Thymus (tissue), 11 donors: ENCODE results near the gene NEUROD6. TPM values are rescaled to one million over a fixed set of nuclear protein-coding genes. Genes with fewer than 3 reads are reported as not detected.

ENCODE experiments used
- DNase-seq, 9 donors: peaks; one replicate each; pipeline ENCODE4 v3.0.0-alpha.2; 2013; ENCODE audit warnings: low spot score in 9 of 9, low read depth in 6 of 9, missing footprints in 1 of 9
- H3K27ac ChIP-seq, 2 donors: one replicate each; pipeline ENCODE4 v1.5.1; 2013; ENCODE audit warnings: control low read depth in 1 of 2, low read depth in 1 of 2, low read length in 1 of 2, mild to moderate bottlenecking in 1 of 2, moderate library complexity in 1 of 2
- H3K27me3 ChIP-seq, 2 donors: one replicate each; pipeline ENCODE4 v1.5.1; 2013; ENCODE audit warnings: low read length in 1 of 2; ENCODE audit not compliant: control insufficient read depth in 2 of 2, insufficient read depth in 1 of 2
- H3K36me3 ChIP-seq, 2 donors: one replicate each; pipeline ENCODE4 v1.5.1; 2013; ENCODE audit warnings: low read length in 1 of 2, mild to moderate bottlenecking in 1 of 2, moderate library complexity in 1 of 2; ENCODE audit not compliant: control insufficient read depth in 2 of 2, insufficient read depth in 2 of 2
- H3K4me1 ChIP-seq, 2 donors: one replicate each; pipeline ENCODE4 v1.5.1; 2013; ENCODE audit warnings: low read length in 2 of 2; ENCODE audit not compliant: control insufficient read depth in 2 of 2, insufficient read depth in 2 of 2
- H3K4me3 ChIP-seq, 2 donors: one replicate each; pipeline ENCODE4 v1.5.1; 2013; ENCODE audit warnings: low read length in 2 of 2, control low read depth in 1 of 2, mild to moderate bottlenecking in 1 of 2
- H3K9me3 ChIP-seq, 2 donors: one replicate each; pipeline ENCODE4 v1.5.1; 2013; ENCODE audit warnings: low read length in 1 of 2, mild to moderate bottlenecking in 1 of 2; ENCODE audit not compliant: control insufficient read depth in 2 of 2, insufficient read depth in 1 of 2
- WGBS: extraction: QIAGEN DNeasy Blood & Tissue Kit; methylation state at CpG from one replicate; pipeline ENCODE4 v1.1.7; 2013; 5-methylcytosine and 5-hydroxymethylcytosine counted together
- polyA plus RNA-seq: library from polyadenylated mRNA; stranded (reverse); fragments of 200-250 nt; gene quantifications from one replicate; pipeline ENCODE4 v1.2.3, GENCODE V29; 2013
- total RNA-seq: library from RNA; stranded (reverse); fragments of 120-200 nt; gene quantifications from one replicate; pipeline ENCODE4 v1.2.4, GENCODE V29; 2013
- donor health status: healthy.

Gene NEUROD6
- total and polyA plus RNA-seq, 2 donors, result 0.02 TPM; not detected in 1

DNA sequence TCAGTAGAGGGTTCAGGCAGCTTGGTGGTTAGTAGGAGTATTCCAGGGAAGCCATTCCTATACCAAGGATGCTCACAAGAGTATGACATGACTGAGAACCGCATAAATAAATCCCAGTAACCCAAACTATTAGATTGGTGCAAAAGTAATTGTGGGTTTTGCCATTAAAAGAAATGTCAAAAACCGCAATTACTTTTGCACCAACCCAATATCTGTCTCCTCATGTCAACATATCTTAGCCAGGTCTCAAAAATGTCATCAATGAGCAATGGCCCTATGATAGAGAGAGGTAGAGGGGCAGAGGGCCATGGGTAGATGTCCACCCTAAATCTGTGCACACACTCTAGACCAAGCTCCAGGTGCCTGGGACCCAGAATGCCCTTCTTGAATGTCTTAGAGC lies 23.6 kb downstream of the NEUROD6 start:
- H3K36me3 ChIP-seq, result no peaks in the 10 kb centered on the region
- no peak overlapping the region for H3K27ac ChIP-seq
- H3K4me1 ChIP-seq, result no peaks in the 10 kb centered on the region
- WGBS, result 80% methylated on average over 2 of the region's 2 CpGs
- H3K27me3 ChIP-seq, result no peaks in the 10 kb centered on the region
- DNase-seq, result no peak
- no peaks in the 10 kb centered on the region for H3K9me3 ChIP-seq
- no peak overlapping the region for H3K4me3 ChIP-seq

GRCh38 chr7:31315758-31316157 lies 24.8 kb downstream of the NEUROD6 start:
- Histone ChIP-seq H3K4me3 (no peak overlapping the region), H3K27me3 (no peaks in the 10 kb centered on the region), H3K36me3 (no peaks in the 10 kb centered on the region), H3K27ac (no peak overlapping the region), H3K9me3 (no peaks in the 10 kb centered on the region), H3K4me1 (no peaks in the 10 kb centered on the region)
- 96% methylated on average over 1 of the region's 1 CpG for WGBS
- DNase-seq, result no peak

- Histone ChIP-seq H3K9me3 (no peaks in the 10 kb centered on the region), H3K4me1 (no peaks in the 10 kb centered on the region), H3K27ac (no peak overlapping the region), H3K27me3 (no peaks in the 10 kb centered on the region), H3K4me3 (no peak overlapping the region), H3K36me3 (no peaks in the 10 kb centered on the region)
- no peak for DNase-seq
- 90% methylated on average over 4 of the region's 4 CpGs for WGBS
Observed at GRCh38 chr7:31314781-31315180, 25.7 kb downstream of the NEUROD6 start.

DNA sequence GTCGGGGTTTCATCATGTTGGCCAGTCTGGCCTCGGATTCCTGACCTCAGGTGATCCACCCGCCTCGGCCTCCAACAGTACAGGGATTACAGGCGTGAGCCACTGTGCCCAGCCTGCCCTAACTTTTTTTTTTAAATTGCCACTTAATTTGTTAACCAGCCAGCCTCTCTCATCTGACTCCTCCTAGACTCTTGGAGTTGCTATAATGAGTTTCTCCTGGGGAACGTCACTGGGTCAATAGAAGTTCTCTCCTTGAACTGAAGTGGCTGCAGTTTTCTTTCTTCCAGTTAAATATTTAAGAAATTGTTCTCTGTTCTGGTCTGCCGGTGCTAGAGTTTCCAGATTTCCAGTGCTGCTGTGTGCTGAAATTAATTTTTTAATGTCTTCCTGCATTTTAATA lies 27.6 kb downstream of the NEUROD6 start:
- H3K27ac ChIP-seq, result no peak overlapping the region
- no peaks in the 10 kb centered on the region for H3K4me1 ChIP-seq
- 82% methylated on average over 7 of the region's 7 CpGs for WGBS
- H3K9me3 ChIP-seq, result no peaks in the 10 kb centered on the region
- no peak for DNase-seq
- no peaks in the 10 kb centered on the region for H3K27me3 ChIP-seq
- H3K4me3 ChIP-seq, result no peak overlapping the region
- no peaks in the 10 kb centered on the region for H3K36me3 ChIP-seq

GRCh38 chr7:31311552-31311951 lies 29.0 kb downstream of the NEUROD6 start:
- Histone ChIP-seq H3K36me3 (no peaks in the 10 kb centered on the region), H3K4me3 (no peak overlapping the region), H3K27me3 (no peaks in the 10 kb centered on the region), H3K9me3 (no peaks in the 10 kb centered on the region), H3K27ac (no peak overlapping the region), H3K4me1 (no peaks in the 10 kb centered on the region)
- WGBS, result 68% methylated on average over 6 of the region's 6 CpGs
- DNase-seq, result no peak

DNA sequence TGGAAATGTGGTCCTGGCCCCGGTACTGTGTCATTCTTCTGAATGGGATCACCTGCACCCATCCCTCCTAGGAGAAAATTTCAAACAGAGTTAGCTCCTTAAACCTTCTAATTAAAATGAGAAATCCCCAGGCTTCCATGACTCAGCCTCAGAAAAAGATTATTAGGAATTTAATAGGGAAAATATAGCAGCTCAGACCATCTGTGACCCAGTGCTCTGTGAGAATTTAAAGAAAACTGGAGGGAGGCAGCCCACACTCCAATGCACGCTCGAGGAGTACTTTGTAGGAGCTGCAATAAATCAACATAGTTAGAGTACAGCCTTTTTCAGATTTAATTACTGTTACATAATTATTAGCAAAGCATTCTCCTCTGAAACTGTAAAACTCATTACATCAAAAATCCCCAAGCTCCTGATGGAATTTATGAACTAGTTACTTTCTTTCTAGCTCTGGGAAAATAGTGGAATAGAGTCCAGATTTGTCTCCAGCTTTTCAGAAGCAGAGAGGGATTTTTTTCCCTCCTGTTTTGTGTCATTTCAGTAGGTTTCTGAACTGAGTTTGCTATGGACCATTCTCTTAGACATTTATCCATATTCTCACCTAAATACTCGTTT lies 30.1 kb downstream of the NEUROD6 start:
- no peaks in the 10 kb centered on the region for H3K27me3 ChIP-seq
- WGBS, result 86% methylated on average over 4 of the region's 4 CpGs
- no peak overlapping the region for H3K4me3 ChIP-seq
- no peak for DNase-seq
- H3K4me1 ChIP-seq, result no peaks in the 10 kb centered on the region
- no peak overlapping the region for H3K27ac ChIP-seq
- no peaks in the 10 kb centered on the region for H3K36me3 ChIP-seq
- no peaks in the 10 kb centered on the region for H3K9me3 ChIP-seq

GRCh38 chr7:31309407-31309806 lies 31.1 kb downstream of the NEUROD6 start:
- Histone ChIP-seq H3K9me3 (no peaks in the 10 kb centered on the region), H3K27me3 (no peaks in the 10 kb centered on the region), H3K4me1 (no peaks in the 10 kb centered on the region), H3K4me3 (no peak overlapping the region), H3K27ac (no peak overlapping the region), H3K36me3 (no peaks in the 10 kb centered on the region)
- no peak for DNase-seq
- 76% methylated on average over 4 of the region's 4 CpGs for WGBS

DNA sequence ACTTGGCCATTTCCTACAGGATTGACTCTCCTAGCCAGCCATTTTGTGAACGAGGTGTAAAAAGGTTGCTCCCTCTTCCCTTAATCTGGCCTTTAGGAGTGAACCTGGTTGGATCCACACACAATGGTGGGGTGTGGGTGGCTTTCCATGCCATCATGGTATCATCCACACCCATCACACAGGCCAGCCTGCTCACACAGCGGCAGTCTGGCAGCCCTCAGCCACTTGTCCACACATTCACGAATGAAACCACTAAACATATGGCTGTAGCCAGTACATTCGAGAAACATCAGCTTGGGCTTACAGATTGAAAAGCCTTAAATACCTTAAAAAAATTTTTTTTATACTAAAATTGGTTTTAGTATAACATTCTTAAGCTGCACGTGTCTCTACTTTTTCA lies 31.9 kb downstream of the NEUROD6 start:
- WGBS, result 93% methylated on average over 5 of the region's 5 CpGs
- Histone ChIP-seq H3K4me3 (no peak overlapping the region), H3K27ac (no peak overlapping the region), H3K4me1 (no peaks in the 10 kb centered on the region), H3K27me3 (no peaks in the 10 kb centered on the region), H3K36me3 (no peaks in the 10 kb centered on the region), H3K9me3 (no peaks in the 10 kb centered on the region)
- DNase-seq, result no peak

DNA sequence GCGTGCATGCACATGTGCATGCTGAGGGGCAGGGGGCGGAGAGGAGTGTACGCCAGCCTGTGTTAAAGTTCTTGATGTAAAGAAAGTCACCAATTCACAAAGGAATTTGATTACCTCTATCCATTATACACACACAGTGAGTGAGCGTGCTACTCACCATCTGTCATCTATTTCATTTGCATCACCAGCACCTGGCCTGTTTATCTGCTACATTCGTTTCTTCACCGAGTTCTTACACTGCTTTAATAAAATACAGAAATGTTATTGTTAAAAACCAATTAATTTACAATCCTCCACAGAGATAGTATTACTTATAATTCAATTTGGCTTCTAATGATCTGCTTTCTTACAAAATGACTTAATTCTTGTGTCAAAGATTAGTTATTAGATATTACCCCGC lies 32.6 kb downstream of the NEUROD6 start:
- H3K4me1 ChIP-seq, result no peaks in the 10 kb centered on the region
- H3K36me3 ChIP-seq, result no peaks in the 10 kb centered on the region
- no peak overlapping the region for H3K27ac ChIP-seq
- no peaks in the 10 kb centered on the region for H3K9me3 ChIP-seq
- 95% methylated on average over 7 of the region's 7 CpGs for WGBS
- DNase-seq, result no peak
- no peak overlapping the region for H3K4me3 ChIP-seq
- no peaks in the 10 kb centered on the region for H3K27me3 ChIP-seq

GRCh38 chr7:31305260-31305659 lies 35.3 kb downstream of the NEUROD6 start:
- no peak for DNase-seq
- H3K27ac ChIP-seq, result no peak overlapping the region
- no peaks in the 10 kb centered on the region for H3K27me3 ChIP-seq
- no peaks in the 10 kb centered on the region for H3K4me1 ChIP-seq
- 71% methylated on average over 1 of the region's 1 CpG for WGBS
- H3K36me3 ChIP-seq, result no peaks in the 10 kb centered on the region
- no peak overlapping the region for H3K4me3 ChIP-seq
- no peaks in the 10 kb centered on the region for H3K9me3 ChIP-seq
